Osteoblast (primary cell): Measurements from ENCODE around the gene STAT5B. TPM values are rescaled to one million over a fixed set of nuclear protein-coding genes. Genes with fewer than 3 reads are reported as not detected.

Experiments
- DNase-seq: peaks from one replicate; pipeline ENCODE4 v3.0.0; 2011; ENCODE audit warnings: low spot score, mixed read lengths; ENCODE audit not compliant: insufficient read length; ENCODE audit errors: missing footprints
- H2AFZ ChIP-seq: 2 replicates; pipeline ENCODE4 v1.6.0; 2011; ENCODE audit warnings: mild to moderate bottlenecking, low read length
- H3K27ac ChIP-seq: 2 replicates; pipeline ENCODE4 v1.5.1; 2011; ENCODE audit warnings: mild to moderate bottlenecking, low read depth, low read length, moderate library complexity
- H3K27me3 ChIP-seq: 2 replicates; pipeline ENCODE4 v1.6.0; 2012; ENCODE audit warnings: mild to moderate bottlenecking, control low read depth, inconsistent platforms, low read length, moderate library complexity; ENCODE audit not compliant: insufficient read depth
- H3K36me3 ChIP-seq: 2 replicates; pipeline ENCODE4 v1.5.1; 2011; ENCODE audit warnings: mild to moderate bottlenecking, low read length, control low read depth, moderate library complexity; ENCODE audit not compliant: insufficient read depth
- H3K4me1 ChIP-seq: 2 replicates; pipeline ENCODE4 v1.5.1; 2011; ENCODE audit warnings: mild to moderate bottlenecking, low read length, control low read depth, moderate library complexity; ENCODE audit not compliant: insufficient read depth
- H3K4me2 ChIP-seq: 2 replicates; pipeline ENCODE4 v1.6.0; 2011; ENCODE audit warnings: mild to moderate bottlenecking, low read length; ENCODE audit not compliant: insufficient read depth
- H3K4me3 ChIP-seq: fragments of 200-600 bp; sonication (generic); 3 replicates; pipeline ENCODE4 v1.5.1; 2012; ENCODE audit warnings: mild to moderate bottlenecking, low read length, inconsistent platforms; ENCODE audit not compliant: insufficient read depth
- H3K79me2 ChIP-seq: 2 replicates; pipeline ENCODE4 v1.6.0; 2012; ENCODE audit warnings: mild to moderate bottlenecking, low read length, control low read depth, inconsistent platforms; ENCODE audit not compliant: insufficient read depth
- H3K9me3 ChIP-seq: 2 replicates; pipeline ENCODE4 v1.5.1; 2011; ENCODE audit warnings: low read depth, low read length, control low read depth
- H4K20me1 ChIP-seq: 2 replicates; pipeline ENCODE4 v1.6.0; 2012; ENCODE audit warnings: mild to moderate bottlenecking, low read length, control low read depth; ENCODE audit not compliant: insufficient read depth
- total RNA-seq: library from RNA; depleted of rRNA; stranded (reverse); fragments of >200 nt; gene quantifications from 2 replicates; pipeline ENCODE4 v1.2.3, GENCODE V29; 2012
- TF ChIP-seq, protein P1 (sequence below): IDR thresholded peaks from 2 replicates; pipeline ENCODE4 v1.5.1; 2011; ENCODE audit warnings: mild to moderate bottlenecking, low read depth, low read length, moderate library complexity; ENCODE audit errors: extremely low read depth

Gene STAT5B
- total RNA-seq, 1 donor, result 22.8 TPM

DNA sequence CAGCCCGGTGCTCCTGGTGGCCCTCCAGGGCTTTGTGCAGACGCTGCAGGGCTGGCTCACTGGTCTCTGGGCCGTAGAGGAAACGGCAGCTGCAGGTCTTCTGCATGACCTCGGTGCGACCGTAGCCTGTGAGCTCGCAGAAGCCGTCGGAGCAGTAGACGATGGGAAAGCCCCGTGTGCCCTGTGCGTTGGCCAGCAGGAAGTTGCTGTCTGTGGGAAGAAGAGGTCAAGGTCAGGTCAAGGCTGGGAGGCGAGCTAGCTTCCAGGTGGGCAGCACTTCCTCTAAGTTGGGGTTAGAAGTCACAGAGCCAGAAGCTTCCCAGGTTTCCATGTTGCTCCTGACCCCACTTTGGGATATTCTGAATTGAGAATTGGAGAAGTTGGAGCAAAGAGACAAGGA lies 97.4 kb downstream of the STAT5B start:
- Histone ChIP-seq H3K4me1 (peaks cover 22% of the 10 kb centered on the region), H3K27me3 (peaks cover 41% of the 10 kb centered on the region), H4K20me1 (no peaks in the 10 kb centered on the region), H2AFZ (no peak overlapping the region), H3K4me3 (no peak overlapping the region), H3K36me3 (no peaks in the 10 kb centered on the region), H3K79me2 (no peaks in the 10 kb centered on the region), H3K9me3 (no peaks in the 10 kb centered on the region), H3K27ac (no peak overlapping the region), H3K4me2 (no peak overlapping the region)
- TF ChIP-seq, protein P1, sequence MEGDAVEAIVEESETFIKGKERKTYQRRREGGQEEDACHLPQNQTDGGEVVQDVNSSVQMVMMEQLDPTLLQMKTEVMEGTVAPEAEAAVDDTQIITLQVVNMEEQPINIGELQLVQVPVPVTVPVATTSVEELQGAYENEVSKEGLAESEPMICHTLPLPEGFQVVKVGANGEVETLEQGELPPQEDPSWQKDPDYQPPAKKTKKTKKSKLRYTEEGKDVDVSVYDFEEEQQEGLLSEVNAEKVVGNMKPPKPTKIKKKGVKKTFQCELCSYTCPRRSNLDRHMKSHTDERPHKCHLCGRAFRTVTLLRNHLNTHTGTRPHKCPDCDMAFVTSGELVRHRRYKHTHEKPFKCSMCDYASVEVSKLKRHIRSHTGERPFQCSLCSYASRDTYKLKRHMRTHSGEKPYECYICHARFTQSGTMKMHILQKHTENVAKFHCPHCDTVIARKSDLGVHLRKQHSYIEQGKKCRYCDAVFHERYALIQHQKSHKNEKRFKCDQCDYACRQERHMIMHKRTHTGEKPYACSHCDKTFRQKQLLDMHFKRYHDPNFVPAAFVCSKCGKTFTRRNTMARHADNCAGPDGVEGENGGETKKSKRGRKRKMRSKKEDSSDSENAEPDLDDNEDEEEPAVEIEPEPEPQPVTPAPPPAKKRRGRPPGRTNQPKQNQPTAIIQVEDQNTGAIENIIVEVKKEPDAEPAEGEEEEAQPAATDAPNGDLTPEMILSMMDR, result no peak
- peak; percentile 79 for DNase-seq

DNA sequence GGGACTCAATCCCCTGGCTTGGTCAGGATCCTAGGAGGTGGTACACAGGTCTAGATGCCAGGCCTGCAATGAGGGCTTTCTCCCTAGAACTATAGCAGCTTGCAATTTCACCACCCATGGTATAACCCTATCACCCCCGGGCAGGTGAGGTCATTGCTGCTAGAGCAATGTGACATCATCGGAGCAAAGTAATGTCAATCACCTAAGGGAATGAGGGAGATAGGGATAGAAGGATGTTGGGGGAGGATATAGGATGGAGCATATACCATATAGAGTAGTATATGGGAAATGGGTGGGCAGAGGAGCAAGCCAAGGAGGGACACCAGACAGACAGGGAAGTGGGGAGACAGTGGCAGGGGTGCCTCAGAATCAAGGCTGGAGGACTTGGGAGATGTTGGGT lies 98.5 kb downstream of the STAT5B start:
- Histone ChIP-seq H3K36me3 (no peaks in the 10 kb centered on the region), H3K9me3 (no peaks in the 10 kb centered on the region), H3K27me3 (peaks cover 47% of the 10 kb centered on the region), H3K4me1 (peaks cover 12% of the 10 kb centered on the region), H2AFZ (no peak overlapping the region), H3K4me2 (no peak overlapping the region), H4K20me1 (no peaks in the 10 kb centered on the region), H3K27ac (no peak overlapping the region), H3K4me3 (no peak overlapping the region), H3K79me2 (no peaks in the 10 kb centered on the region)
- peak; percentile 63 for DNase-seq
- TF ChIP-seq, protein P1, result no peak

DNA sequence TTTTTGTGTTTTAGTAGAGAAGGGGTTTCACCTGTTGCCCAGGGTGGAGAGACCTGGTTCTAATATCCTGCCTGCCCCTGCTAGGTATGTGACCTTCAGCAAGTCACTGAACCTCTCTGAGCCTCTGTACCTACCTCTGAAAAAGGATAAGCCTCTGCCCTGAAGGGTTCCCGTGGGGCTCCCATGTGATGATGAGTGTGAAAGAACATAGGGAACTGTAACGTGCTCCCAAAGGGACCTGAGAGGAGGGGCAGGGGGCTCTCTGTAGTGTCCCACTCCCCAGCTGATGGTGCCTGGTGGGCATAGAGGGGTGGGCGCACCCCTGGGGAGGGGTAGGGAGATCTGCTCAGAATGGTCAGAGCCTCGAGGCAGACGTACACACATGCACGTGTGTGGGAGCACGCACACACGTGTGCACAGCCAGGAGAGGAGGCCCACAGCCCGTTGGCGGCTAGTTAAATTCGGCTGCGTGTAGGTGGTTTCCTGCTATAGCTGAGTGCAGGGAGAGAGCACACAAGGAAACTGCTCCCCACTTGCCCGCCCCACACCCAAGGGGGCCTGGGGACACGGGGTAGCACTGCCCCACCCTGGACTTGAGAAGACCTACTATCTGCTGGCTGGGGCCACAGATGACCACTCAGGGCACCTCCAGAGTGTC lies 101.9 kb downstream of the STAT5B start:
- H3K27me3 ChIP-seq, result peaks cover 30% of the 10 kb centered on the region
- H2AFZ ChIP-seq, result no peak overlapping the region
- H4K20me1 ChIP-seq, result no peaks in the 10 kb centered on the region
- no peaks in the 10 kb centered on the region for H3K36me3 ChIP-seq
- no peak overlapping the region for H3K4me2 ChIP-seq
- H3K4me3 ChIP-seq, result no peak overlapping the region
- TF ChIP-seq, protein P1, result no peak
- DNase-seq, result peak; percentile 81
- H3K9me3 ChIP-seq, result no peaks in the 10 kb centered on the region
- H3K79me2 ChIP-seq, result no peaks in the 10 kb centered on the region
- H3K4me1 ChIP-seq, result no peaks in the 10 kb centered on the region
- H3K27ac ChIP-seq, result no peak overlapping the region

DNA sequence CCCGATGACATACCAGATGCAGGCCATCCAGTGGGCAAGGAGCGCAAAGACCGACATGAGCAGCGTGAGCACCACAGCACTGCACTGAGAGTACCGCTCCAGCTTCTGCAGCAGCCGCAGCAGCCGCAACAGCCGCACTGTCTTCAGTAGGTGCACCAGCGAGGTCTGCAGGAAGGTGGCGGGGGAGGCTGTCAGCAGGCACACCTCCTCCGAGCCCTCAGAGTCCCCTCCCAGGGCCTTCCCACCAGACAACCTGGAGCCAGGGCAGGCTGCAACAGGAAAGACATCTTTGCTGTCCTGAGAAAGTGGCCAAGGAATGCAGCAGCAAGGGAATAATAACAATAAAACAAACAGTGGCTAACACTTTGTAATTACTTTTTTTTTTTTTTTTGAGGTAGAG lies 104.4 kb downstream of the STAT5B start:
- H3K36me3 ChIP-seq, result no peaks in the 10 kb centered on the region
- no peak overlapping the region for H3K4me3 ChIP-seq
- no peaks in the 10 kb centered on the region for H4K20me1 ChIP-seq
- H3K9me3 ChIP-seq, result no peaks in the 10 kb centered on the region
- no peak overlapping the region for H2AFZ ChIP-seq
- H3K4me1 ChIP-seq, result no peaks in the 10 kb centered on the region
- no peak overlapping the region for H3K27ac ChIP-seq
- no peak overlapping the region for H3K4me2 ChIP-seq
- peak; percentile 72 for DNase-seq
- TF ChIP-seq, protein P1, result no peak
- no peaks in the 10 kb centered on the region for H3K79me2 ChIP-seq
- peaks cover 24% of the 10 kb centered on the region for H3K27me3 ChIP-seq
